Activated naive CD4-positive, alpha-beta T cell treated with anti-CD3 and anti-CD28 coated beads, Interleukin-2, amount 10 ng/mL, durations not matched to agents 7 days and 5 days (primary cell): ENCODE measurements around the gene CYTH3.

Experiments used
- CTCF ChIA-PET: fragments of 350-600 bp; sonication (Branson Sonifier 250); formaldehyde crosslinking; loops from one replicate; lab custom pipeline; 2021; ENCODE audit warnings: antibody characterized with exemption; lab: Charles Lee
- DNase-seq: peaks from one replicate; pipeline ENCODE4 v3.0.0-alpha.2; 2020
- H3K27ac Mint-ChIP-seq: one replicate; pipeline ENCODE4 v1.8.0; 2021; ENCODE audit warnings: mild to moderate bottlenecking, moderate library complexity, mixed read lengths
- H3K27me3 Mint-ChIP-seq: one replicate; pipeline ENCODE4 v1.8.0; 2021; ENCODE audit warnings: mild to moderate bottlenecking, mixed read lengths
- H3K36me3 Mint-ChIP-seq: one replicate; pipeline ENCODE4 v1.8.0; 2021; ENCODE audit warnings: mixed read lengths
- H3K4me1 Mint-ChIP-seq: one replicate; pipeline ENCODE4 v1.8.0; 2021; ENCODE audit warnings: mixed read lengths
- H3K4me3 Mint-ChIP-seq: one replicate; pipeline ENCODE4 v1.8.0; 2021; ENCODE audit warnings: mild to moderate bottlenecking, moderate library complexity, mixed read lengths
- H3K9me3 Mint-ChIP-seq: one replicate; pipeline ENCODE4 v1.8.0; 2021; ENCODE audit warnings: mixed read lengths

Gene CYTH3

DNA sequence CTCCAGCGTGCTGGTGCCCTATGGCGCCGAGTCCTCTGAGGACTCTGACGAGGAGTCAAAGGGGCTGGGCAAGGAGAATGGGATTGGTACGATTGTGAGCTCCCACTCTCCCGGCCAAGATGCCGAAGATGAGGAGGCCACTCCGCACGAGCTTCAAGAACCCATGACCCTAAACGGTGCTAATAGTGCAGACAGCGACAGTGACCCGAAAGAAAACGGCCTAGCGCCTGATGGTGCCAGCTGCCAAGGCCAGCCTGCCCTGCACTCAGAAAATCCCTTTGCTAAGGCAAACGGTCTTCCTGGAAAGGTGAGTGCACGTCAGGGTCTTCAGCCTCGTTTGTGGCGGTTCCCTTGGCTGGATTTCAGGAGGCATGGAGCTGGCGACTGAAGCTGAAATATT, 122.4 kb downstream of the CYTH3 start:
- no peaks in the 10 kb centered on the region for H3K9me3 Mint-ChIP-seq
- H3K4me1 Mint-ChIP-seq, result no peaks in the 10 kb centered on the region
- CTCF ChIA-PET, result no interaction called here
- H3K4me3 Mint-ChIP-seq, result no peak overlapping the region
- no peak for DNase-seq
- H3K27ac Mint-ChIP-seq, result no peak overlapping the region
- no peaks in the 10 kb centered on the region for H3K27me3 Mint-ChIP-seq
- H3K36me3 Mint-ChIP-seq, result peaks cover 62% of the 10 kb centered on the region

DNA sequence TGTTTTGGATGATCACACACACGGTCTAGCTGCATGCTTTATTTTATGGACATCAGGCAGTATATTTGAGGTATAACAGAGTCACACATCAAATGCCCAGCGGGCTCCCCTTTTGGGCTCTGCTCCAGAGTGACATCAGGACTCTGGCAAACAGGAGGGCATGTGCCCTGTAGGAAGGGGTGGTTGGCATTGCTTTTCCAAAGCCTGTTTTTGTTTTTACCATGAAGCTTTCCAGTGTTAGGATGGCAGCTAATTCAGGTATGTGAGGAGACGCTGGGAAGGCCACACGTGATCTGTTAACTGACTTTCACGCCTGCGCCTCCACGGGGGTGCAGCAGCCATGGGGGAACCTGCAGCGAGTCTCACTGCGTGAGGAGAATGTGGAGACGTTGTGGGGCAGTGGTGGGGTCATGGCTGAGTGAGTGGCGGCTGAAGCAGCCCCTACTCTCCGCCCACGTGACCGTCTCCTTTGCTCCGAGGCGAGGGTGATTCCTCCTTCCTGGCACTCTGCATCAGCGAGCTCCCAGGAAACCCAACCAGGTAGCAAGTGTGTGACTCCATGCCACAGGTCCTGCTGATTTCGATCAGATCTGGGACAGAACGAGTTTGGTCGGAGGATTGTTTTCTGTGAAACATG, 123.6 kb downstream of the CYTH3 start:
- CTCF ChIA-PET, result no interaction called here
- Mint-ChIP-seq H3K4me1 (peaks cover 5% of the 10 kb centered on the region), H3K27ac (no peak overlapping the region), H3K4me3 (no peak overlapping the region), H3K9me3 (no peaks in the 10 kb centered on the region), H3K36me3 (peaks cover 66% of the 10 kb centered on the region), H3K27me3 (no peaks in the 10 kb centered on the region)
- no peak for DNase-seq

DNA sequence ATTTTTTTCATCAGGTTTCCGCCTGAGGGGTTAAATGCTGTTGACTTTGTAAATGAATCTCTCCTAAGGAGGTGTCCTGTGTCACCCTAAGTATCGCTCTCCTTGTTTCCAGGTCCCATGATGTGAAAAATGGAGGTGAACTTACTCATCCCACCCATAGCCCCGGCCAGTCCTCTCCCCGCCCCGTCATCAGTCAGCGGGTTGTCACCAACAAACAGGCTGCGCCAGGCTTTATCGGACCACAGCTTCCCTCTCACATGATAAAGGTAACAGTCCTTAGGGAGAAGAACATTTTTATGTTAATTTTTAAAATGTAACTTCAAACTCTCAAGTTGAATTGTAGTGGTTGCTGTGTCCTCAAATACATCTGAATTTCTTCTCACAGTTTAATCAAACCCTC, 124.8 kb downstream of the CYTH3 start:
- no peaks in the 10 kb centered on the region for H3K27me3 Mint-ChIP-seq
- no peak overlapping the region for H3K4me3 Mint-ChIP-seq
- H3K36me3 Mint-ChIP-seq, result peaks cover 67% of the 10 kb centered on the region
- H3K27ac Mint-ChIP-seq, result no peak overlapping the region
- H3K9me3 Mint-ChIP-seq, result no peaks in the 10 kb centered on the region
- CTCF ChIA-PET, result interaction anchor here (0.6 kb wide), 1 partner anchor 88 kb away, joined by 3 read pairs; no protein-coding TSS in a partner anchor
- DNase-seq, result no peak
- H3K4me1 Mint-ChIP-seq, result peaks cover 15% of the 10 kb centered on the region

DNA sequence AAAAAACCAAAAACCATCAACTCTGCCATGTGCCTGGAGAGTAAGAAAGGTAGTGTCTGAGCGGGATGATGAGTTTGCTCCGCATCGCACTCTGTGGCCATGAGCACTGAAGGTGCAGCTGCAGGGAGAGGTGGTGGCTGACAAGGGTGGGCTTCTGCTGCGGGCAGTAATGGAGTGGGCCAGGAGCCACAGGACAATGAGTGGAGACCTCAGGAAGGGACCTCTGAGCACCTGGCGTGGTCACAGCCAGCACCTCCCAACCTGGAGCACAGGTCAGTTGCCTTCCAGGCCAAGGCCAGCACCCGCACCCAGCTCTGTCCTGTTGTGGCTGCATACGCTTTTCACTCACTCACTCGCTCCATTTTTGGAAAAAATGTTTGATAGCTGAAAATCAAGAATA, 125.8 kb downstream of the CYTH3 start:
- Mint-ChIP-seq H3K9me3 (no peaks in the 10 kb centered on the region), H3K27me3 (no peaks in the 10 kb centered on the region), H3K27ac (no peak overlapping the region), H3K4me3 (no peak overlapping the region), H3K36me3 (peaks cover 63% of the 10 kb centered on the region), H3K4me1 (peaks cover 17% of the 10 kb centered on the region)
- DNase-seq, result no peak
- CTCF ChIA-PET, result no interaction called here

DNA sequence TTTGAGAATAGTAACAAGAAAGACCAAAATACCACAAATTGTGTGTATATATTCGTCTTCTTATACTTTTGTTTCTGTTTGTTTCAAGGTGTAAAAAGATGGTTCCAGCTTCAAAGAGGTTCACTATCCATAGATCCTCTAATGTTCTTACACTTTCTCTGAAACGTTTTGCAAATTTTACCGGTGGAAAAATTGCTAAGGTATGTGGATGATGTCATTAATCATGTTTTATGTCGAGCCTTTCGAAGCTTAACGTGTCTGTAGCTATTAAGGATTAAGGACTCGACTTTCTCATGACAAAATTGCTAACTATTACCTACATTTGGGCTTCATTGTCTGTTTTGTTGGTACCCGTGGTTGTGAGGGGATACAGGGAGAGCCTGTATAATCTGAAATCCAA, 128.4 kb downstream of the CYTH3 start:
- peaks cover 60% of the 10 kb centered on the region for H3K36me3 Mint-ChIP-seq
- peak overlapping the region; percentile 42 for H3K27ac Mint-ChIP-seq
- no peak overlapping the region for H3K4me3 Mint-ChIP-seq

DNA sequence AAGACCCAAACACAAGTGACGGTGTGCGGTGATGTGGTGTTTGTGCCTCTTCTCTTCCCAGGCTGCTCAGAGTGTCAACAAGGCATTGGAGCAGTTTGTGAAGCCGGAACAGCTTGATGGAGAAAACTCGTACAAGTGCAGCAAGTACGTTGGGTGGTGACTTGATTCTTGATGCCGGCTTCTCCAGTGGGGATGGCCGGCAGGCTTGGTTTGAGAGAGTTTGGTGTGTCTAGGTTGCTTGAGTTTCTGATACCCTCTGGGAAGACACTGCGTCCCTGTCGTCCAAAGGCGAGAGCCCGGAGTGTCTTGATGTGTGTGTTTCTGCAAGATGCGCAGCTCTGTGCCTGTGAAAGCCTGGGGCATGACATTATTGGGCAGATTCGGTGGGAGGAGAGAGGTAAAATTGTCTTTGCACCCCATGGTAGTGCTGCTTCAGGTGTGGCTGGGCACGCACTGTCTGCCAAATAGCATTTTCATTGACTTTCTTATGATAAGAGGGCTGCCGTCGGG, 129.5 kb downstream of the CYTH3 start:
- H3K36me3 Mint-ChIP-seq, result peaks cover 53% of the 10 kb centered on the region
- peak overlapping the region; percentile 42 for H3K27ac Mint-ChIP-seq
- H3K27me3 Mint-ChIP-seq, result no peaks in the 10 kb centered on the region
- peaks cover 17% of the 10 kb centered on the region for H3K4me1 Mint-ChIP-seq
- no peak overlapping the region for H3K4me3 Mint-ChIP-seq
- DNase-seq, result no peak
- CTCF ChIA-PET, result no interaction called here
- H3K9me3 Mint-ChIP-seq, result no peaks in the 10 kb centered on the region

More for the DNA sequence above, 128.4 kb downstream of the CYTH3 start:
- Mint-ChIP-seq H3K27me3 (no peaks in the 10 kb centered on the region), H3K9me3 (no peaks in the 10 kb centered on the region), H3K4me1 (peaks cover 17% of the 10 kb centered on the region)
- DNase-seq, result no peak
- CTCF ChIA-PET, result no interaction called here

DNA sequence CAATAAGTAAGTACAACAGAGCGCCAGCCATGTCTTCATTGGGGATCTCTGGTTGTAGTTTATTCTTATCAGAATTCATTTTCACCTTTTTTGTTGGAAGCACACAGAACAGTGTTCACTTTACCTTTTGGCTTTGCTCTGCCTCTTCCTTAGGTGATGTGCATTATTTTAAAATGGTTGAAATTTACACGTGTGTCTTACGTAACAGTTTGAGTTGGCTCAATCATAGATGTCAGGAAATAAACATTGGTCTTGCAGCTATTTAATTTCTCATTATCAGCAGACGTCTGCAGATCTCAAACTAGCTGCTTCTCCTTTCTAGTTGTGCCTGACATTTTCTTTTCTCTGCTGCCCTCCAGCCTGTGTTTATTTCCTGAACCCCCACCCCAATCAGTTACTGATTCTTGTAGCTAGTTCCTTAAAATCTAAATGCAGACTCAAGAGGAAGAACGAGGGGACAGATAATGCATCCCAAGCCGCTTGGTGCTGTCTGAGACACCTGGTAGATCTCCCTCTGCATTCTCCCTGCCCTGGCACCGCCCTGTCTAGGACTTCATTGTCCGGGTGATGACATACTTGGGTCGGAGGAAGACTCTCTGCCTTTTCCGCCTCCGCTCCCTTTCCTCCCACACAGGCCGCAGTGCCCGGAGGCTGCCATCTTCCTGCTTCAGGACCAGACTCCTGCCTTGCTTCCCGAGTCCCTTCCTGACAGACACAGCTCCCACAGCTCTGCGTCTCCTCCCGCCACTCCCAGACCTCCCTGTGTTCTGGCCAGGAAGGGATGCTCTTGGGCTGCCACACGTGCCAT, 133.0 kb downstream of the CYTH3 start:
- H3K4me3 Mint-ChIP-seq, result no peak overlapping the region
- no peaks in the 10 kb centered on the region for H3K9me3 Mint-ChIP-seq
- CTCF ChIA-PET, result no interaction called here
- no peak for DNase-seq
- H3K4me1 Mint-ChIP-seq, result peaks cover 17% of the 10 kb centered on the region
- H3K36me3 Mint-ChIP-seq, result peaks cover 35% of the 10 kb centered on the region
- no peaks in the 10 kb centered on the region for H3K27me3 Mint-ChIP-seq
- no peak overlapping the region for H3K27ac Mint-ChIP-seq

DNA sequence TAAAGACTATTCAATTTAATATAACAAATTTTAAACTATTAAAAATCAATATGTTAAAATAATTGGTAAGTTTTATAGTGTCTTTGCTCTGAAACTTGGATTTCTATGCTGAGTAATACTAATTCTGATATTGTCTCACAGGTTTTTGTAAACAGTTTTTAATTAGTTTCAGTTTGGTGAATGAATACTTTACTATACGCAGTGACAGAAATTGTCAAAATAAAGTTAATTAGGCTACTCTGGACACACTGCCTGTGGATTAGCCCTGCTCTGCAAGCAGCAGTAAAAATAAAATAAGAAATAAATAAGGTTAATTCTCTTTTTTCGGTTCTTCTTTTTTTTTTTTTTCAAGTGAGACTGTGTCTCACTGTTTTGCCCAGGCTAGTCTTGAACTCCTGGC, 135.9 kb downstream of the CYTH3 start:
- Mint-ChIP-seq H3K27me3 (no peaks in the 10 kb centered on the region), H3K9me3 (no peaks in the 10 kb centered on the region), H3K4me1 (no peaks in the 10 kb centered on the region), H3K27ac (no peak overlapping the region), H3K36me3 (peaks cover 29% of the 10 kb centered on the region), H3K4me3 (no peak overlapping the region)
- DNase-seq, result no peak
- CTCF ChIA-PET, result interaction anchor here (1.1 kb wide), 1 partner anchor 215 kb away, joined by 3 read pairs; no protein-coding TSS in a partner anchor

DNA sequence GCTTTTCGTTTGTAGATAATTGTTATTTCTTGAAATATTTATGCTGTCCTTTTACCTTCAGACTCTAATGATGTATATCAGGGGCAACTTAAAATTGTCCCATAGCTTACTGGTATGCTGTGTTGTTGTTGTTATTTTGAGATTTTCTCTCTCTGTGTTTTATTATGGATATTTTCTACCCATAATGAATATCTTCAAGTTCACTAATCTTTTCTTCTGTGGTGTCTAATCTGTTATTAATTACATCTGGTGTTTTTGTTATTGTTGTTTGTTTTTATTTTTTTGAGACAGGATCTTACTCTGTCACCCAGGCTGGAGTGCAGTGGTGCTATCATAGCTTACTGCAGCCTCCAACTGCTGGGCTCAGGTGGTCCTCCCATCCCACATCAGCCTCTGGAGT, 139.2 kb downstream of the CYTH3 start:
- Mint-ChIP-seq H3K36me3 (peaks cover 32% of the 10 kb centered on the region), H3K27me3 (no peaks in the 10 kb centered on the region), H3K4me3 (no peak overlapping the region), H3K27ac (no peak overlapping the region), H3K9me3 (no peaks in the 10 kb centered on the region), H3K4me1 (no peaks in the 10 kb centered on the region)
- DNase-seq, result no peak
- CTCF ChIA-PET, result no interaction called here

DNA sequence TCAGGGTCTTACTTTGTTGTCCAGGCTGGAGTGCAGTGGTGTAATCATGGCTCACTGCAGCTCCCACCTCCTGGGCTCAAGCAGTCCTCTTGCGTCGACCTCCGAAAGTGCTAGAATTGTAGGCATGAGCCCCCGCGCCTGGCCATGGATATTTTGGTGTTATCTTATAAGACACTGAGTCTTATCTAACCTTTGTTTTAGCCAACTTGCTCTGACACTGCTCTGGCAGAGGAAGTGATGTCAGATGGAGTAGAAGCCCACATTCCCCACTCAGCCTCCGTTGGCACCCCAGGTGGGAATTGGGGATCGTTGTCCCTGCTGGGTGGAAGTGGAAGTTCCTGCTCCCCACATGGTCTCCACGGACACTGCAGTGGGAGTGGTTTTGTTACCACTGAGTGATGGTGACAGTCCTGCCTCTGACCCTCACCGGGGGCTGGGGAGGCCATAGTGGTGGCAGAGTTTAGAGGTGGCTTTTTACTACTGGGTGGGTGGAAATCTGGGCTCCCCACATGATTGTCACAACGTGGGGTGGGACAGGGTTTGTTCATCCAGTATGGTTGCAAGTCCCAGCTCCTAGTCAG, 142.3 kb downstream of the CYTH3 start:
- CTCF ChIA-PET, result no interaction called here
- Mint-ChIP-seq H3K27ac (no peak overlapping the region), H3K27me3 (no peaks in the 10 kb centered on the region), H3K4me1 (no peaks in the 10 kb centered on the region), H3K36me3 (peaks cover 40% of the 10 kb centered on the region), H3K4me3 (no peak overlapping the region), H3K9me3 (no peaks in the 10 kb centered on the region)
- DNase-seq, result no peak

DNA sequence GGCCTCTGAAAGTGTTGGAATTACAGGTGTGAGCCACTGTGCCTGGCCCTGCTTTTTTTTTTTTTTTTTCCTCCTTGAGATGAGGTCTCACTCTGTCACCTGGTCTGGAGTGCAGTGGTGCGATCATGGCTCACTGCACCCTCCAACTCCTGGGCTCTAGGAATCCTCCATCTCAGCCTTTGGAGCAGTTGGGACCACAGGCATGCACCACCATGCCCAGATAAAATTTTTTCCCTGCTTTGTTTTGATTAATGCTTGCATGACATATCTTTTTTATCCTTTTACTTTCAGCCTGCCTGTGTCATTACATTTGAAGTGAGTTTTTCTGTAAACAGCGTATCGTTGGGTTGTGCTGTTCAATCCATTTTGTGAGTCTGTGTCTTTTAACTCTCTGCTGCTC, 144.2 kb downstream of the CYTH3 start:
- Mint-ChIP-seq H3K27ac (no peak overlapping the region), H3K9me3 (no peaks in the 10 kb centered on the region), H3K27me3 (no peaks in the 10 kb centered on the region), H3K4me3 (no peak overlapping the region), H3K4me1 (no peaks in the 10 kb centered on the region), H3K36me3 (peaks cover 48% of the 10 kb centered on the region)
- no peak for DNase-seq
- CTCF ChIA-PET, result no interaction called here

DNA sequence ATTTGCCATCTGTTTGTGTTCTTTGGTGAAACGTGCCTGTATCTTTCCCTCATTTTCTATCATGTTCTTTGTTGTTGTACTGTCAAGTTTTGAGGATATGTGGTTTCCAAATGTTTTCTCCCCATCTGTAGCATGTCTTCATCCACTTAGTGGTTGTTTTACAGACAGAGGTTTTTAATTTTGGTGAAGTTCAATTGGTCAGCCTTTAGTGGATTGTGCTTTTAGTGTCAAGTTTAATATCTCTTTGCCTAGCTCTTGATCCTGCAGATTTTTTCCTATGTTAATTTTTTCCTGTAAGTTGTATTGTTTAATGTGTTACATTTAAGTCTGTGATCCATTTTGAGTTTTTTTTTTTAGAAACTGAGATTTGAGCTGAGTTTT, 145.3 kb downstream of the CYTH3 start:
- H3K27me3 Mint-ChIP-seq, result no peaks in the 10 kb centered on the region
- H3K4me3 Mint-ChIP-seq, result no peak overlapping the region
- CTCF ChIA-PET, result no interaction called here
- H3K27ac Mint-ChIP-seq, result no peak overlapping the region
- H3K4me1 Mint-ChIP-seq, result no peaks in the 10 kb centered on the region
- H3K9me3 Mint-ChIP-seq, result no peaks in the 10 kb centered on the region
- DNase-seq, result no peak
- peaks cover 50% of the 10 kb centered on the region for H3K36me3 Mint-ChIP-seq

DNA sequence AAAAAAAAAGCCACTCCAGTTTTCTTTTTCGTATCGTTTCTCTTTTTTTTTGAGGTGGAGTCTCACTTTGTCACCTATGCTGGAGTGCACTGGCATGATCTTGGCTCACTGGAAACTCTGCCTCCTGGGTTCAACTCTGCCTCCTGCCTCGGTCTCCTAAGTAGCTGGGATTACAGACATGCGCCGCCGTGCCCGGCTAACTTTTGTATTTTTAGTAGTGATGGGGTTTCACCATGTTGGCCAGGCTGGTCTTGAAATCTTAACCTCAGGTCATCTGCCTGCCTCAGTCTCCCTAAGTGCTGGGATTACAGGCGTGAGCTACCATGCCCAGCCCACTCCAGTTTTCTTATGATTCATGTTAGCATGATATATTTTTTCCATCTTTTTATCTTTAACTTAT, 148.6 kb downstream of the CYTH3 start:
- H3K27ac Mint-ChIP-seq, result no peak overlapping the region
- no peaks in the 10 kb centered on the region for H3K4me1 Mint-ChIP-seq
- H3K36me3 Mint-ChIP-seq, result peaks cover 63% of the 10 kb centered on the region
- no peak for DNase-seq
- H3K9me3 Mint-ChIP-seq, result peaks cover 11% of the 10 kb centered on the region
- CTCF ChIA-PET, result no interaction called here
- H3K27me3 Mint-ChIP-seq, result no peaks in the 10 kb centered on the region
- no peak overlapping the region for H3K4me3 Mint-ChIP-seq

DNA sequence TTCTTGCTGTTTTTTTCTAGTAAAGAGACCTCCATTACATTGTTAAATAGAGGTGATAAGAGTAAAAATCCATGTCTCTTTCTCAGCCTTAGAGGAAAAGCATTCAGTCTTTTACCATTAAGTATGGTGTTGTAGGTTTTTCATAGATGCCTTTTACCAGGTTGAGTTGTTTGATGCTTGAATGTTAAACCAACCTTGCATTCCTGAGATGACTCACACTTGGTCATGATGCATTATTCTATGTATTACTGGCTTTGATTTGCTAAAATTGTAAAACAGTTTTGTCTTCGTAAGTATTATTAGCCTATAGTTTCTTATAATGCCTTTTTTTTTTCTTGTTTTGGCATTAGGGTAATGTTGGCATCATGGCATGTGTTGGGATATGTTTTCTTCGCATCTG, 151.3 kb downstream of the CYTH3 start:
- peaks cover 22% of the 10 kb centered on the region for H3K4me1 Mint-ChIP-seq
- H3K9me3 Mint-ChIP-seq, result peaks cover 11% of the 10 kb centered on the region
- H3K36me3 Mint-ChIP-seq, result peaks cover 77% of the 10 kb centered on the region
- DNase-seq, result no peak
- no peaks in the 10 kb centered on the region for H3K27me3 Mint-ChIP-seq
- no peak overlapping the region for H3K4me3 Mint-ChIP-seq
- H3K27ac Mint-ChIP-seq, result no peak overlapping the region
- CTCF ChIA-PET, result interaction anchor here (1.2 to 1.4 kb wide), 2 partner anchors 14 to 229 kb away, joined by 3 to 5 read pairs; no protein-coding TSS in a partner anchor
